Astrocyte (in vitro differentiated cells and primary cell): ENCODE results near the gene APH1A. TPM values are rescaled to one million over a fixed set of nuclear protein-coding genes. Genes with fewer than 3 reads are reported as not detected.

ENCODE experiments used
- DNase-seq: peaks from one replicate; pipeline ENCODE4 v3.0.0-alpha.2; 2010; ENCODE audit warnings: low read depth
- FAIRE-seq: peaks from 2 replicates; lab custom pipeline; 2011; peaks lifted over from hg19 to GRCh38; lab: Jason Lieb, UNC
- H2AFZ ChIP-seq: 2 replicates; pipeline ENCODE4 v1.6.0; 2012; ENCODE audit warnings: low read depth, low read length, inconsistent platforms
- H3K27ac ChIP-seq: 2 replicates; pipeline ENCODE4 v1.5.1; 2011; ENCODE audit warnings: low read depth, low read length, inconsistent platforms
- H3K27me3 ChIP-seq: 2 replicates; pipeline ENCODE4 v1.6.0; 2011; ENCODE audit warnings: low read length, inconsistent platforms; ENCODE audit not compliant: insufficient read depth
- H3K36me3 ChIP-seq: 2 replicates; pipeline ENCODE4 v1.5.1; 2011; ENCODE audit warnings: low read length, inconsistent platforms; ENCODE audit not compliant: insufficient read depth
- H3K4me1 ChIP-seq: 2 replicates; pipeline ENCODE4 v1.5.1; 2011; ENCODE audit warnings: low read length, inconsistent platforms; ENCODE audit not compliant: insufficient read depth
- H3K4me2 ChIP-seq: 2 replicates; pipeline ENCODE4 v1.6.0; 2012; ENCODE audit warnings: low read length, inconsistent platforms
- H3K4me3 ChIP-seq: 2 replicates; pipeline ENCODE4 v1.5.1; 2011; ENCODE audit warnings: low read depth, mild to moderate bottlenecking, low read length, inconsistent platforms; ENCODE audit not compliant: insufficient read depth
- H3K79me2 ChIP-seq: 2 replicates; pipeline ENCODE4 v1.6.0; 2012; ENCODE audit warnings: mild to moderate bottlenecking, low read length, inconsistent platforms; ENCODE audit not compliant: insufficient read depth
- H3K9ac ChIP-seq: 2 replicates; pipeline ENCODE4 v1.6.0; 2012; ENCODE audit warnings: mild to moderate bottlenecking, low read length, inconsistent platforms
- H3K9me3 ChIP-seq: 2 replicates; pipeline ENCODE4 v1.5.1; 2012; ENCODE audit warnings: low read depth, mild to moderate bottlenecking, low read length, inconsistent platforms; ENCODE audit not compliant: insufficient read depth
- H4K20me1 ChIP-seq: 2 replicates; pipeline ENCODE4 v1.6.0; 2012; ENCODE audit warnings: low read length, inconsistent platforms; ENCODE audit not compliant: insufficient read depth
- H3K27ac Mint-ChIP-seq: one replicate; pipeline ENCODE4 v1.8.0; 2021; ENCODE audit warnings: mild to moderate bottlenecking, mixed read lengths; ENCODE audit not compliant: unreplicated experiment
- H3K27me3 Mint-ChIP-seq: one replicate; pipeline ENCODE4 v1.8.0; 2021; ENCODE audit warnings: low read depth, mixed read lengths; ENCODE audit not compliant: unreplicated experiment
- H3K36me3 Mint-ChIP-seq: one replicate; pipeline ENCODE4 v1.8.0; 2021; ENCODE audit warnings: low read depth, mixed read lengths; ENCODE audit not compliant: unreplicated experiment
- H3K4me1 Mint-ChIP-seq: one replicate; pipeline ENCODE4 v1.8.0; 2021; ENCODE audit warnings: low read depth, mixed read lengths; ENCODE audit not compliant: unreplicated experiment
- H3K4me3 Mint-ChIP-seq: one replicate; pipeline ENCODE4 v1.8.0; 2021; ENCODE audit warnings: mild to moderate bottlenecking, moderate library complexity, mixed read lengths; ENCODE audit not compliant: unreplicated experiment
- H3K9me3 Mint-ChIP-seq: one replicate; pipeline ENCODE4 v1.8.0; 2021; ENCODE audit warnings: mild to moderate bottlenecking, mixed read lengths; ENCODE audit not compliant: unreplicated experiment
- EZH2 ChIP-seq: IDR thresholded peaks from 2 replicates; pipeline ENCODE4 v1.6.1; 2012; ENCODE audit warnings: mild to moderate bottlenecking, low read length, inconsistent platforms; ENCODE audit not compliant: insufficient read depth
- total RNA-seq: library from RNA; stranded (reverse); gene quantifications from 2 replicates; pipeline ENCODE4 v1.2.1, GENCODE V29; 2021
- TF ChIP-seq, protein P1 (sequence below): IDR thresholded peaks from 2 replicates; pipeline ENCODE4 v1.5.1; 2011; ENCODE audit warnings: low read depth, mild to moderate bottlenecking, inconsistent platforms, low read length, moderate library complexity; ENCODE audit not compliant: insufficient read depth

APH1A gene
- total RNA-seq, 1 donor from 2014 or later = 100 TPM

DNA sequence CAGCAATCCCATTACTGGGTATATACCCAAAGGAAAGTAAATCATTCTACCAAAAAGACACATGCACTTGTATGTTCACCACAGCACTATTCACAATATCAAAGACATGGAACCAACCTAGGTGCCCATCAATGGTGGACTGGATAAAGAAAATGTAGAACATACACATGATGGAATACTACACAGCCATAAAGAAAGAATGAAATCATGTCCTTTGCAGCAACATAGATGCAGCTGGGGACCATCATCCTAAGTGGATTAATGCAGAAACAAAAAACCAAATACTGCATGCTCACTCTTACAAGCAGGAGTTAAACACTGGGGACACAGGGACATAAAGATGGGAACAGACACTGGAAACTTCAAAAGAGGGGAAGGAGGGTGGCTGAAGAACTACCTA, 41.6 kb downstream of the APH1A start:
- H3K4me1 Mint-ChIP-seq = no peaks in the 10 kb centered on the region

DNA sequence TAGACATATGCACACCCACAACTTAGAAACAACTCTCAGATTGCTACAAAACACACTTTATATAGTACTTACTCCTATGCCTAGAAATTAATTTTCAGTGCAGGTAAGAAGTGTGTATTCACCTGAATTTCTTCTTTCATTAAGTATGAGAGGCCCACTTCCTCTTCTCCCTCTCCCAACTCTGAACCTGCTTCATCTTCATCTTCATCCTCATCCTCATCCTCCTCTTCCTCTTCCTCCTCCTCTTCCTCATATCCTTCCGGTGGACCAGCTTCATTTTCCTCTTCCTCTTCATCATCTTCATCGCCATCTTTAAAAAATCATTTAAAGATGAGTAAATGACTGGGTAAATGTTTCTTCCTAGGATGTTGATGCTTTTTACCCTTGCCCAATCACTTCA, 42.3 kb downstream of the APH1A start:
- H3K9ac ChIP-seq = no peak overlapping the region
- Mint-ChIP-seq H3K4me3 (no peak overlapping the region), H3K36me3 (peaks cover 11% of the 10 kb centered on the region), H3K4me1 (no peaks in the 10 kb centered on the region), H3K27me3 (no peaks in the 10 kb centered on the region), H3K9me3 (no peaks in the 10 kb centered on the region), H3K27ac (no peak overlapping the region)
- H3K4me1 ChIP-seq = no peaks in the 10 kb centered on the region
- H3K36me3 ChIP-seq = peaks cover 38% of the 10 kb centered on the region
- H3K27ac ChIP-seq = no peak overlapping the region
- no peaks in the 10 kb centered on the region for H4K20me1 ChIP-seq
- H3K9me3 ChIP-seq = no peaks in the 10 kb centered on the region
- no peak for FAIRE-seq
- no peak for DNase-seq
- TF ChIP-seq EZH2 = no peak
- TF ChIP-seq, protein P1, sequence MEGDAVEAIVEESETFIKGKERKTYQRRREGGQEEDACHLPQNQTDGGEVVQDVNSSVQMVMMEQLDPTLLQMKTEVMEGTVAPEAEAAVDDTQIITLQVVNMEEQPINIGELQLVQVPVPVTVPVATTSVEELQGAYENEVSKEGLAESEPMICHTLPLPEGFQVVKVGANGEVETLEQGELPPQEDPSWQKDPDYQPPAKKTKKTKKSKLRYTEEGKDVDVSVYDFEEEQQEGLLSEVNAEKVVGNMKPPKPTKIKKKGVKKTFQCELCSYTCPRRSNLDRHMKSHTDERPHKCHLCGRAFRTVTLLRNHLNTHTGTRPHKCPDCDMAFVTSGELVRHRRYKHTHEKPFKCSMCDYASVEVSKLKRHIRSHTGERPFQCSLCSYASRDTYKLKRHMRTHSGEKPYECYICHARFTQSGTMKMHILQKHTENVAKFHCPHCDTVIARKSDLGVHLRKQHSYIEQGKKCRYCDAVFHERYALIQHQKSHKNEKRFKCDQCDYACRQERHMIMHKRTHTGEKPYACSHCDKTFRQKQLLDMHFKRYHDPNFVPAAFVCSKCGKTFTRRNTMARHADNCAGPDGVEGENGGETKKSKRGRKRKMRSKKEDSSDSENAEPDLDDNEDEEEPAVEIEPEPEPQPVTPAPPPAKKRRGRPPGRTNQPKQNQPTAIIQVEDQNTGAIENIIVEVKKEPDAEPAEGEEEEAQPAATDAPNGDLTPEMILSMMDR = no peak
- H3K79me2 ChIP-seq = peaks cover 23% of the 10 kb centered on the region
- no peak overlapping the region for H2AFZ ChIP-seq
- no peak overlapping the region for H3K4me3 ChIP-seq
- no peaks in the 10 kb centered on the region for H3K27me3 ChIP-seq
- no peak overlapping the region for H3K4me2 ChIP-seq

More for the DNA sequence above, 41.6 kb downstream of the APH1A start:
- Histone ChIP-seq H3K27me3 (no peaks in the 10 kb centered on the region), H3K4me1 (no peaks in the 10 kb centered on the region), H4K20me1 (no peaks in the 10 kb centered on the region), H3K4me2 (no peak overlapping the region), H3K27ac (no peak overlapping the region), H3K36me3 (peaks cover 38% of the 10 kb centered on the region), H3K9me3 (no peaks in the 10 kb centered on the region), H2AFZ (no peak overlapping the region), H3K4me3 (no peak overlapping the region), H3K9ac (no peak overlapping the region), H3K79me2 (peaks cover 29% of the 10 kb centered on the region)
- FAIRE-seq (no peak), DNase-seq (no peak)
- peaks cover 11% of the 10 kb centered on the region for H3K36me3 Mint-ChIP-seq
- H3K27ac Mint-ChIP-seq = no peak overlapping the region
- no peak overlapping the region for H3K4me3 Mint-ChIP-seq
- no peak for TF ChIP-seq EZH2
- TF ChIP-seq, protein P1 = no peak
- H3K27me3 Mint-ChIP-seq = no peaks in the 10 kb centered on the region
- no peaks in the 10 kb centered on the region for H3K9me3 Mint-ChIP-seq

DNA sequence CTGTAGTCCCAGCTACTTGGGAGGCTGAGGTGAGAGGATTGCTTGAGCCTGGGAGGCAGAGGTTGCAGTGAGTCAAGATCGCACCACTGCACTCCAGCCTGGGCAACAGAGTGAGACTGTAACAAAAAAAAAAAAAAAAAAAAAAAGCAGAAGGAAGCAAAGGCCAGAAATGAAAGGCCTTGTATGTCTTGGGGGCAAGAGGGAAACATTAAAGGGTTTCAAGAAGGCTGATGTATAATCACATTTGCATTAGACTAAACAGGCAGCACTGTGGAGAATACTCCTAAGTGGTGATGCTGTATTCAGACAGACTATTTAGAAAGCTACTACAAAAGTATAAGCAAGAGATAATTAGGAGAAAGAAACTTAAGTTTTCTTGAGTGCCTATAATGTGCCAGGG, 43.3 kb downstream of the APH1A start:
- H3K9ac ChIP-seq = no peak overlapping the region
- no peaks in the 10 kb centered on the region for H3K27me3 ChIP-seq
- no peak overlapping the region for H2AFZ ChIP-seq
- Mint-ChIP-seq H3K9me3 (no peaks in the 10 kb centered on the region), H3K4me3 (no peak overlapping the region), H3K4me1 (no peaks in the 10 kb centered on the region), H3K27me3 (no peaks in the 10 kb centered on the region), H3K27ac (no peak overlapping the region), H3K36me3 (peaks cover 11% of the 10 kb centered on the region)
- DNase-seq (no peak), FAIRE-seq (no peak)
- no peaks in the 10 kb centered on the region for H3K4me1 ChIP-seq
- no peaks in the 10 kb centered on the region for H4K20me1 ChIP-seq
- no peak overlapping the region for H3K27ac ChIP-seq
- no peak overlapping the region for H3K4me2 ChIP-seq
- no peak for TF ChIP-seq EZH2
- TF ChIP-seq, protein P1 = no peak
- peaks cover 34% of the 10 kb centered on the region for H3K36me3 ChIP-seq
- peaks cover 14% of the 10 kb centered on the region for H3K79me2 ChIP-seq
- H3K9me3 ChIP-seq = no peaks in the 10 kb centered on the region
- no peak overlapping the region for H3K4me3 ChIP-seq
